Glutamatergic neuron (in vitro differentiated cells): ENCODE data around the gene SH3TC1. TPM values are rescaled to one million over a fixed set of nuclear protein-coding genes. Genes with fewer than 3 reads are reported as not detected.

Source experiments
- DNase-seq: peaks from one replicate; pipeline ENCODE4 v3.0.0; 2022
- H3K27ac Mint-ChIP-seq: one replicate; pipeline ENCODE4 v1.8.0; 2020; ENCODE audit warnings: mild to moderate bottlenecking, mixed read lengths, inconsistent platforms; ENCODE audit not compliant: unreplicated experiment
- H3K27me3 Mint-ChIP-seq: one replicate; pipeline ENCODE4 v1.8.0; 2020; ENCODE audit warnings: mild to moderate bottlenecking, moderate library complexity, mixed read lengths, inconsistent platforms; ENCODE audit not compliant: unreplicated experiment
- H3K36me3 Mint-ChIP-seq: one replicate; pipeline ENCODE4 v1.8.0; 2020; ENCODE audit warnings: mild to moderate bottlenecking, mixed read lengths, inconsistent platforms; ENCODE audit not compliant: unreplicated experiment
- H3K4me1 Mint-ChIP-seq: one replicate; pipeline ENCODE4 v1.8.0; 2020; ENCODE audit warnings: mild to moderate bottlenecking, low read depth, mixed read lengths, inconsistent platforms; ENCODE audit not compliant: unreplicated experiment
- H3K4me3 Mint-ChIP-seq: one replicate; pipeline ENCODE4 v1.8.0; 2020; ENCODE audit warnings: mild to moderate bottlenecking, mixed read lengths, inconsistent platforms; ENCODE audit not compliant: unreplicated experiment
- H3K9me3 Mint-ChIP-seq: one replicate; pipeline ENCODE4 v1.8.0; 2020; ENCODE audit warnings: mild to moderate bottlenecking, moderate library complexity, mixed read lengths, inconsistent platforms; ENCODE audit not compliant: unreplicated experiment
- CTCF ChIP-seq: fragments of 200-600 bp; sonication (generic); IDR thresholded peaks from one replicate; pipeline ENCODE4 v1.5.0; 2021; ENCODE audit not compliant: partially characterized antibody, unreplicated experiment
- total RNA-seq: library from RNA; stranded (reverse); fragmentation: NEBNext Ultra II Directional; extraction: Animal tissue kit (Norgen Biotek cat#: 25700); gene quantifications from one replicate; pipeline ENCODE4 v1.2.1, GENCODE V29; 2021; ENCODE audit not compliant: unreplicated experiment

SH3TC1 gene
- total RNA-seq, 1 donor from 2014 or later: not detected

GRCh38 chr4:8156617-8157016, 42.5 kb upstream of the SH3TC1 start:
- no peak for DNase-seq
- no peak overlapping the region for H3K27ac Mint-ChIP-seq
- no peak overlapping the region for H3K4me3 Mint-ChIP-seq
- H3K9me3 Mint-ChIP-seq: peaks cover 6% of the 10 kb centered on the region
- peaks cover 8% of the 10 kb centered on the region for H3K27me3 Mint-ChIP-seq
- H3K4me1 Mint-ChIP-seq: peaks cover 9% of the 10 kb centered on the region
- H3K36me3 Mint-ChIP-seq: no peaks in the 10 kb centered on the region
- no peak for TF ChIP-seq CTCF

GRCh38 chr4:8157496-8157895, 41.6 kb upstream of the SH3TC1 start:
- no peak for DNase-seq
- Mint-ChIP-seq H3K9me3 (peaks cover 6% of the 10 kb centered on the region), H3K27ac (no peak overlapping the region), H3K4me1 (peaks cover 9% of the 10 kb centered on the region), H3K36me3 (no peaks in the 10 kb centered on the region), H3K27me3 (peaks cover 8% of the 10 kb centered on the region), H3K4me3 (peak overlapping the region; percentile 39)
- TF ChIP-seq CTCF: no peak

- no peak for DNase-seq
- Mint-ChIP-seq H3K27ac (no peak overlapping the region), H3K36me3 (no peaks in the 10 kb centered on the region), H3K4me3 (no peak overlapping the region), H3K9me3 (peaks cover 6% of the 10 kb centered on the region), H3K4me1 (peaks cover 9% of the 10 kb centered on the region), H3K27me3 (peaks cover 8% of the 10 kb centered on the region)
- no peak for TF ChIP-seq CTCF
These were observed 41.0 kb upstream of the SH3TC1 start for GRCh38 chr4:8157944-8158709.

GRCh38 chr4:8158710-8159536, 40.2 kb upstream of the SH3TC1 start, which contains the start of gene ABLIM2:
TSS of gene ABLIM2 (minus strand) at chr4:8158813. CDS start at chr4:8158689, 124 bp downstream.
- peaks cover 8% of the 10 kb centered on the region for H3K27me3 Mint-ChIP-seq
- H3K4me3 Mint-ChIP-seq: peak within 1 kb of the TSS; percentile 99
- H3K9me3 Mint-ChIP-seq: peaks cover 6% of the 10 kb centered on the region
- H3K4me1 Mint-ChIP-seq: peaks cover 9% of the 10 kb centered on the region
- H3K27ac Mint-ChIP-seq: peak within 1 kb of the TSS; percentile 82
- H3K36me3 Mint-ChIP-seq: no peaks in the 10 kb centered on the region
- TF ChIP-seq CTCF: no peak
- peak; percentile 100 for DNase-seq
